Activated naive CD4-positive, alpha-beta T cell treated with anti-CD3 and anti-CD28 coated beads, Interleukin-2, amount 10 ng/mL, durations not matched to agents 7 days and 5 days (primary cell): Measurements from ENCODE around the gene ITPK1.
A peak's percentile ranks its signal among the peaks of the same experiment; 100 is the strongest.

Source experiments
- CTCF ChIA-PET: fragments of 350-600 bp; sonication (Branson Sonifier 250); formaldehyde crosslinking; loops from one replicate; lab custom pipeline; 2021; ENCODE audit warnings: antibody characterized with exemption; lab: Charles Lee
- DNase-seq: peaks from one replicate; pipeline ENCODE4 v3.0.0-alpha.2; 2020
- H3K27ac Mint-ChIP-seq: one replicate; pipeline ENCODE4 v1.8.0; 2021; ENCODE audit warnings: mild to moderate bottlenecking, moderate library complexity, mixed read lengths
- H3K27me3 Mint-ChIP-seq: one replicate; pipeline ENCODE4 v1.8.0; 2021; ENCODE audit warnings: mild to moderate bottlenecking, mixed read lengths
- H3K36me3 Mint-ChIP-seq: one replicate; pipeline ENCODE4 v1.8.0; 2021; ENCODE audit warnings: mixed read lengths
- H3K4me1 Mint-ChIP-seq: one replicate; pipeline ENCODE4 v1.8.0; 2021; ENCODE audit warnings: mixed read lengths
- H3K4me3 Mint-ChIP-seq: one replicate; pipeline ENCODE4 v1.8.0; 2021; ENCODE audit warnings: mild to moderate bottlenecking, moderate library complexity, mixed read lengths
- H3K9me3 Mint-ChIP-seq: one replicate; pipeline ENCODE4 v1.8.0; 2021; ENCODE audit warnings: mixed read lengths

Gene ITPK1

GRCh38 chr14:93049867-93050331 lies 65.8 kb downstream of the ITPK1 start:
- no peak overlapping the region for H3K4me3 Mint-ChIP-seq
- no peaks in the 10 kb centered on the region for H3K27me3 Mint-ChIP-seq
- no peak overlapping the region for H3K27ac Mint-ChIP-seq
- no peaks in the 10 kb centered on the region for H3K9me3 Mint-ChIP-seq
- no peak for DNase-seq
- H3K36me3 Mint-ChIP-seq: peaks cover 3% of the 10 kb centered on the region
- CTCF ChIA-PET: interaction anchor here (0.7 kb wide), 1 partner anchor 16 kb away, joined by 3 read pairs; no protein-coding TSS in a partner anchor
- no peaks in the 10 kb centered on the region for H3K4me1 Mint-ChIP-seq

GRCh38 chr14:93049315-93049714 lies 66.4 kb downstream of the ITPK1 start:
- H3K4me3 Mint-ChIP-seq: no peak overlapping the region
- no peaks in the 10 kb centered on the region for H3K9me3 Mint-ChIP-seq
- H3K36me3 Mint-ChIP-seq: peaks cover 4% of the 10 kb centered on the region
- no peaks in the 10 kb centered on the region for H3K27me3 Mint-ChIP-seq
- no peak for DNase-seq
- CTCF ChIA-PET: no interaction called here
- no peak overlapping the region for H3K27ac Mint-ChIP-seq
- H3K4me1 Mint-ChIP-seq: peaks cover 3% of the 10 kb centered on the region

GRCh38 chr14:93048843-93049242 lies 66.9 kb downstream of the ITPK1 start:
- DNase-seq: no peak
- no peaks in the 10 kb centered on the region for H3K9me3 Mint-ChIP-seq
- CTCF ChIA-PET: no interaction called here
- H3K27me3 Mint-ChIP-seq: no peaks in the 10 kb centered on the region
- no peak overlapping the region for H3K4me3 Mint-ChIP-seq
- H3K27ac Mint-ChIP-seq: no peak overlapping the region
- peaks cover 6% of the 10 kb centered on the region for H3K36me3 Mint-ChIP-seq
- peaks cover 7% of the 10 kb centered on the region for H3K4me1 Mint-ChIP-seq

GRCh38 chr14:93047661-93048060 lies 68.1 kb downstream of the ITPK1 start:
- no peaks in the 10 kb centered on the region for H3K27me3 Mint-ChIP-seq
- H3K36me3 Mint-ChIP-seq: peaks cover 6% of the 10 kb centered on the region
- no peaks in the 10 kb centered on the region for H3K9me3 Mint-ChIP-seq
- H3K27ac Mint-ChIP-seq: no peak overlapping the region
- no peak for DNase-seq
- no peak overlapping the region for H3K4me3 Mint-ChIP-seq
- CTCF ChIA-PET: no interaction called here
- H3K4me1 Mint-ChIP-seq: peaks cover 17% of the 10 kb centered on the region

GRCh38 chr14:93047157-93047556 lies 68.6 kb downstream of the ITPK1 start:
- Mint-ChIP-seq H3K9me3 (no peaks in the 10 kb centered on the region), H3K4me1 (peaks cover 21% of the 10 kb centered on the region), H3K36me3 (peaks cover 6% of the 10 kb centered on the region), H3K27ac (no peak overlapping the region), H3K27me3 (no peaks in the 10 kb centered on the region), H3K4me3 (no peak overlapping the region)
- CTCF ChIA-PET: no interaction called here
- DNase-seq: no peak

- DNase-seq: no peak
- Mint-ChIP-seq H3K9me3 (no peaks in the 10 kb centered on the region), H3K27me3 (no peaks in the 10 kb centered on the region), H3K4me3 (no peak overlapping the region), H3K27ac (no peak overlapping the region), H3K36me3 (peaks cover 6% of the 10 kb centered on the region), H3K4me1 (peaks cover 25% of the 10 kb centered on the region)
- CTCF ChIA-PET: no interaction called here
These were observed 69.0 kb downstream of the ITPK1 start for GRCh38 chr14:93046705-93047050.

- Mint-ChIP-seq H3K27ac (no peak overlapping the region), H3K4me3 (no peak overlapping the region), H3K27me3 (no peaks in the 10 kb centered on the region), H3K9me3 (no peaks in the 10 kb centered on the region), H3K36me3 (peaks cover 6% of the 10 kb centered on the region), H3K4me1 (peaks cover 26% of the 10 kb centered on the region)
- CTCF ChIA-PET: interaction anchor here (1.2 kb wide), 1 partner anchor 94 kb away, joined by 4 read pairs; no protein-coding TSS in a partner anchor
- no peak for DNase-seq
These were observed 69.6 kb downstream of the ITPK1 start for GRCh38 chr14:93045965-93046704.

GRCh38 chr14:93045211-93045674 lies 70.5 kb downstream of the ITPK1 start:
- CTCF ChIA-PET: interaction anchor here (1.2 kb wide), 1 partner anchor 93 kb away, joined by 4 read pairs; no protein-coding TSS in a partner anchor
- no peak for DNase-seq
- Mint-ChIP-seq H3K4me3 (no peak overlapping the region), H3K36me3 (peaks cover 6% of the 10 kb centered on the region), H3K27ac (no peak overlapping the region), H3K9me3 (no peaks in the 10 kb centered on the region), H3K27me3 (no peaks in the 10 kb centered on the region), H3K4me1 (peaks cover 31% of the 10 kb centered on the region)

GRCh38 chr14:93044556-93044955 lies 71.2 kb downstream of the ITPK1 start:
- DNase-seq: no peak
- H3K36me3 Mint-ChIP-seq: peaks cover 6% of the 10 kb centered on the region
- no peaks in the 10 kb centered on the region for H3K27me3 Mint-ChIP-seq
- CTCF ChIA-PET: no interaction called here
- H3K9me3 Mint-ChIP-seq: no peaks in the 10 kb centered on the region
- peaks cover 31% of the 10 kb centered on the region for H3K4me1 Mint-ChIP-seq
- H3K4me3 Mint-ChIP-seq: no peak overlapping the region
- H3K27ac Mint-ChIP-seq: no peak overlapping the region

- Mint-ChIP-seq H3K27ac (no peak overlapping the region), H3K4me1 (peaks cover 32% of the 10 kb centered on the region), H3K27me3 (no peaks in the 10 kb centered on the region), H3K36me3 (peaks cover 3% of the 10 kb centered on the region), H3K9me3 (no peaks in the 10 kb centered on the region), H3K4me3 (no peak overlapping the region)
- CTCF ChIA-PET: no interaction called here
- DNase-seq: no peak
These were observed 71.6 kb downstream of the ITPK1 start for GRCh38 chr14:93044121-93044520.

- Mint-ChIP-seq H3K4me1 (peaks cover 34% of the 10 kb centered on the region), H3K9me3 (no peaks in the 10 kb centered on the region), H3K36me3 (peaks cover 3% of the 10 kb centered on the region), H3K4me3 (no peak overlapping the region), H3K27ac (no peak overlapping the region), H3K27me3 (no peaks in the 10 kb centered on the region)
- CTCF ChIA-PET: no interaction called here
- no peak for DNase-seq
These were observed 72.5 kb downstream of the ITPK1 start for GRCh38 chr14:93042968-93043940.

- Mint-ChIP-seq H3K27me3 (no peaks in the 10 kb centered on the region), H3K4me3 (no peak overlapping the region)
These were observed 73.9 kb downstream of the ITPK1 start for GRCh38 chr14:93041830-93042229.

GRCh38 chr14:93040982-93041381 lies 74.7 kb downstream of the ITPK1 start:
- H3K4me1 Mint-ChIP-seq: peaks cover 34% of the 10 kb centered on the region
- CTCF ChIA-PET: no interaction called here

More at GRCh38 chr14:93041830-93042229, 73.9 kb downstream of the ITPK1 start:
- no peaks in the 10 kb centered on the region for H3K9me3 Mint-ChIP-seq
- H3K36me3 Mint-ChIP-seq: peaks cover 3% of the 10 kb centered on the region
- H3K27ac Mint-ChIP-seq: no peak overlapping the region
- no peak for DNase-seq
- peaks cover 34% of the 10 kb centered on the region for H3K4me1 Mint-ChIP-seq
- CTCF ChIA-PET: no interaction called here

GRCh38 chr14:93040443-93040842 lies 75.3 kb downstream of the ITPK1 start:
- DNase-seq: no peak
- Mint-ChIP-seq H3K4me3 (no peak overlapping the region), H3K27ac (no peak overlapping the region), H3K36me3 (peaks cover 3% of the 10 kb centered on the region), H3K27me3 (no peaks in the 10 kb centered on the region), H3K9me3 (no peaks in the 10 kb centered on the region), H3K4me1 (peaks cover 34% of the 10 kb centered on the region)
- CTCF ChIA-PET: no interaction called here

More at GRCh38 chr14:93040982-93041381, 74.7 kb downstream of the ITPK1 start:
- no peak overlapping the region for H3K4me3 Mint-ChIP-seq
- no peaks in the 10 kb centered on the region for H3K27me3 Mint-ChIP-seq
- DNase-seq: no peak
- no peaks in the 10 kb centered on the region for H3K9me3 Mint-ChIP-seq
- H3K27ac Mint-ChIP-seq: peak overlapping the region; percentile 37
- peaks cover 3% of the 10 kb centered on the region for H3K36me3 Mint-ChIP-seq
